A673 (cell line): ENCODE measurements around the gene ZCWPW2. TPM values are rescaled to one million over a fixed set of nuclear protein-coding genes. Genes with fewer than 3 reads are reported as not detected.
A peak's percentile ranks its signal among the peaks of the same experiment; 100 is the strongest.

Source experiments
- BruUV-seq: library from RNA; stranded (reverse); fragments of 400-500 nt; replicated peaks from 2 replicates; lab custom pipeline; 2021; lab: Mats Ljungman, UMichigan
- CTCF ChIA-PET: fragments of 300-600 bp; sonication (Branson Sonifier 250); formaldehyde crosslinking; loops from one replicate; lab custom pipeline; 2022; ENCODE audit warnings: antibody characterized with exemption; lab: Charles Lee
- POLR2A ChIA-PET: fragments of 300-600 bp; sonication (Branson Sonifier 250); formaldehyde crosslinking; loops from one replicate; lab custom pipeline; 2022; ENCODE audit warnings: antibody characterized with exemption; ENCODE audit not compliant: low non-redundant PET; lab: Charles Lee
- DNase-seq: peaks from one replicate; pipeline ENCODE4 v3.0.0-alpha.2; 2015; ENCODE audit warnings: low spot score
- H3K27ac ChIP-seq: fragments of 200-600 bp; sonication (generic); 2 replicates; pipeline ENCODE4 v1.5.1; 2016; ENCODE audit warnings: mixed run types, low read depth, mild to moderate bottlenecking, mixed read lengths, antibody characterized with exemption, low read length; ENCODE audit not compliant: poor library complexity, severe bottlenecking
- H3K27me3 ChIP-seq: fragments of 200-600 bp; sonication (generic); replicated peaks from 2 replicates; pipeline ENCODE4 v1.6.1; 2017; ENCODE audit warnings: mixed run types, low read depth, mild to moderate bottlenecking, mixed read lengths, antibody characterized with exemption, low read length; ENCODE audit not compliant: insufficient read depth, poor library complexity
- H3K36me3 ChIP-seq: fragments of 200-600 bp; sonication (generic); 2 replicates; pipeline ENCODE4 v1.6.1; 2016; ENCODE audit warnings: mixed run types, mild to moderate bottlenecking, mixed read lengths, antibody characterized with exemption, low read length; ENCODE audit not compliant: insufficient read depth, poor library complexity, severe bottlenecking
- H3K4me1 ChIP-seq: fragments of 200-600 bp; sonication (generic); 2 replicates; pipeline ENCODE4 v1.6.1; 2017; ENCODE audit warnings: mixed run types, mild to moderate bottlenecking, mixed read lengths, antibody characterized with exemption, low read length; ENCODE audit not compliant: insufficient read depth, poor library complexity, severe bottlenecking
- H3K4me3 ChIP-seq: fragments of 200-600 bp; sonication (generic); 2 replicates; pipeline ENCODE4 v1.5.1; 2016; ENCODE audit warnings: low read depth, mixed run types, mild to moderate bottlenecking, mixed read lengths, low read length; ENCODE audit not compliant: poor library complexity, severe bottlenecking
- H3K9me3 ChIP-seq: fragments of 200-600 bp; sonication (generic); 2 replicates; pipeline ENCODE4 v1.6.1; 2016; ENCODE audit warnings: mixed run types, low read depth, mild to moderate bottlenecking, mixed read lengths, antibody characterized with exemption, low read length; ENCODE audit not compliant: poor library complexity, severe bottlenecking
- EZH2 ChIP-seq: fragments of 200-600 bp; sonication (generic); IDR thresholded peaks from 2 replicates; pipeline ENCODE4 v1.6.1; 2017; ENCODE audit warnings: borderline replicate concordance, low read depth, mild to moderate bottlenecking, mixed read lengths, antibody characterized with exemption, low read length; ENCODE audit not compliant: poor library complexity, severe bottlenecking
- intact Hi-C: fragments of 100-400 bp; cut with micrococcal nuclease; formaldehyde crosslinking; loops from one replicate; pipeline ENCODE4 v1.10.0; 2022; ENCODE audit not compliant: unreplicated experiment
- total RNA-seq: library from RNA; stranded (reverse); gene quantifications from 2 replicates; pipeline ENCODE4 v1.2.3, GENCODE V29; 2021
- TF ChIP-seq, protein P1 (sequence below): fragments of 300-800, 200-600 bp; sonication (generic); conservative IDR thresholded peaks from 2 replicates; pipeline ENCODE4 v1.5.1; 2017; ENCODE audit warnings: low read depth, mild to moderate bottlenecking, antibody characterized with exemption, low read length, moderate library complexity, mixed read lengths

ZCWPW2 gene
- total RNA-seq, 1 experiment from 2014 or later, result not detected

DNA sequence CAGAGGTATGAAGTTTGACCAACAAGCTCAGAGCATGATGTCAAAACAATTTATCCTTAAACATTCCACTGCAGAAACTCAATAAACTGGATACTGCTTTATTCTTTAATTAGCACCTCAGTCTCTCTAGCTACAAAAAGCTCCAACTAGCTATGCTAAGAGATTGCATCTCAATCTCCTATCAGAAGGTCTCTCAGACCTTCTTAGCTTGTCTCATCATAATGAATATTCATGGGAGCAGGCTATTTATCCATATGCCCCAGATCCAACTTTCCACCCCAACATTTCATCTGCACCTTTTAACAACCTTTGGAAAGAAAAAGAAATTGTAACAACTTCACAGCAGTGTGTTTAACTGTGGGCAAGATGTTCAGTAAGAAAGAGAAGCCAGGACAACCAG, 11.3 kb upstream of the ZCWPW2 start:
- intact Hi-C loops, result no loop called here

DNA sequence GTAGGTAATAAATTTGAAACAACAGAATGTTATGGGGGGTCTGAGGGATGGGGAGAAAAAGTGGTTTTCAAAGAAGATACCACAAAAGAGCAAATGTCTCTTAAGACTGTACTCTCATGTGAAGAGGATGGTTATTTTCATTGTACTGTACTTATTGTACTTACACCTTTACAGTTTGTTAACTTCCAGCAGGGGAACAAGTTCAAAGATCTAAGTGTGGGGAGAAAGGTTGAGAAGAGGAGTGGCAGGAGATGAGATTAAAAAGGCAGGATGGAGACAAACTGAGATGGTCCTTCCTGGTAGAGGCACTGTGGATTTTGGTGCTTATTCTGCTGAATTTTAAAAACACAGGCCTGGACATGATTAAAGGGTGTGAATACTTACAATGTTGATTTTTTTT, 5.4 kb upstream of the ZCWPW2 start:
- Histone ChIP-seq H3K9me3 (no peaks in the 10 kb centered on the region), H3K4me3 (no peak overlapping the region), H3K36me3 (peaks cover 21% of the 10 kb centered on the region), H3K27me3 (no peaks in the 10 kb centered on the region), H3K4me1 (peaks cover 40% of the 10 kb centered on the region), H3K27ac (peak overlapping the region; percentile 5)
- no TSS peak for BruUV-seq
- TF ChIP-seq EZH2, result no peak
- TF ChIP-seq, protein P1, sequence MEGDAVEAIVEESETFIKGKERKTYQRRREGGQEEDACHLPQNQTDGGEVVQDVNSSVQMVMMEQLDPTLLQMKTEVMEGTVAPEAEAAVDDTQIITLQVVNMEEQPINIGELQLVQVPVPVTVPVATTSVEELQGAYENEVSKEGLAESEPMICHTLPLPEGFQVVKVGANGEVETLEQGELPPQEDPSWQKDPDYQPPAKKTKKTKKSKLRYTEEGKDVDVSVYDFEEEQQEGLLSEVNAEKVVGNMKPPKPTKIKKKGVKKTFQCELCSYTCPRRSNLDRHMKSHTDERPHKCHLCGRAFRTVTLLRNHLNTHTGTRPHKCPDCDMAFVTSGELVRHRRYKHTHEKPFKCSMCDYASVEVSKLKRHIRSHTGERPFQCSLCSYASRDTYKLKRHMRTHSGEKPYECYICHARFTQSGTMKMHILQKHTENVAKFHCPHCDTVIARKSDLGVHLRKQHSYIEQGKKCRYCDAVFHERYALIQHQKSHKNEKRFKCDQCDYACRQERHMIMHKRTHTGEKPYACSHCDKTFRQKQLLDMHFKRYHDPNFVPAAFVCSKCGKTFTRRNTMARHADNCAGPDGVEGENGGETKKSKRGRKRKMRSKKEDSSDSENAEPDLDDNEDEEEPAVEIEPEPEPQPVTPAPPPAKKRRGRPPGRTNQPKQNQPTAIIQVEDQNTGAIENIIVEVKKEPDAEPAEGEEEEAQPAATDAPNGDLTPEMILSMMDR, result no peak
- intact Hi-C loops, result loop anchor here (10.0 kb wide), 1 partner anchor 98 kb away; the partner anchor contains the start of gene CMC1
- ChIA-PET POLR2A (no interaction called here), CTCF (no interaction called here)
- DNase-seq, result no peak

More for the DNA sequence above, 11.3 kb upstream of the ZCWPW2 start:
- Histone ChIP-seq H3K27ac (no peak overlapping the region), H3K27me3 (no peaks in the 10 kb centered on the region), H3K4me1 (peaks cover 9% of the 10 kb centered on the region), H3K9me3 (no peaks in the 10 kb centered on the region), H3K36me3 (peaks cover 50% of the 10 kb centered on the region), H3K4me3 (no peak overlapping the region)
- TF ChIP-seq, protein P1, result no peak
- TF ChIP-seq EZH2, result no peak
- POLR2A ChIA-PET, result no interaction called here
- no TSS peak for BruUV-seq
- no peak for DNase-seq
- CTCF ChIA-PET, result no interaction called here

DNA sequence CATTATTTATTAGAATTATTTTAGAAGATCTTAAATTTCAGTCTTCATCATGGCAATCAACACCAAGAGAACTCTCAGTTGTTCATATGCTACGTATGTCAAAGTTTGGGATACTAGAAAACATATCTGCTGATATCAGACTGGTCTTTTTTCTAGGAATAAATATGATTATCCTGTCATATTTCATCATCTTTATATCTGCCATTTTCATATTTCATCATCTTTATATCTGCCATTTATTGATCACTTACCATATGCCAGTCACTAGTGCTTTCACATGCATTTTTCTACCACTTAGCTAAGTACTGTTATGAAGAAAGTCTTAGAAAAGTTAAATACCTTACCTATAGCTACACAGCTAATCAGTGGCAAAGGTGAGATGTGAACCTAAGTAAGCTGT, 2.8 kb upstream of the ZCWPW2 start:
- no peak overlapping the region for H3K4me3 ChIP-seq
- H3K9me3 ChIP-seq, result no peaks in the 10 kb centered on the region
- intact Hi-C loops, result loop anchor here (10.0 kb wide), 1 partner anchor 101 kb away; the partner anchor contains the start of gene CMC1
- ChIA-PET POLR2A (interaction anchor here (0.6 kb wide), 1 partner anchor 115 kb away, joined by 3 read pairs; no protein-coding TSS in a partner anchor), CTCF (no interaction called here)
- no peaks in the 10 kb centered on the region for H3K27me3 ChIP-seq
- H3K36me3 ChIP-seq, result no peaks in the 10 kb centered on the region
- TF ChIP-seq, protein P1, result no peak
- no peak for TF ChIP-seq EZH2
- H3K27ac ChIP-seq, result no peak overlapping the region
- DNase-seq, result no peak
- peaks cover 46% of the 10 kb centered on the region for H3K4me1 ChIP-seq
- BruUV-seq, result no TSS peak
